ENCODE measurements around the gene DUSP14.
A peak's percentile ranks its signal among the peaks of the same experiment; 100 is the strongest.

DUSP14 gene

DNA sequence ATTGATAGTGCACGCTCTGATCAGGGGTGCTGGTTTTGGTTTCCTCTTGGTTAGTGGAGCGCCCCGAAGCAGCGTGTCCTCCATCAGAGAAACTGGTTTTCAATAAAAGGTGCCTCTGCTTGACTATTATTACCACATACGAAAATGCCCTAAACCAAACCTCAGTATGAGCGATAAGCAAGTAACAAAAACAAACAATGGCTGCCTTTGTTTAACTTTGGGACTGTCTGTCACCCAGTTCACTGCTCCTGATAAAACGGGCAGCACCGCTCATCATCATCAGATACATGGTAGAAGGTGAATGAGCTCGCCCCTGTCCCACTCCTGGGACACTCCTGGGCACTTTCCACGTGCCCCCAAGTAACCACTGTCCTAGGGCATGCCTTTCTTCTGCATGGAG is 24.0 kb downstream of the DUSP14 start:
- DNase-seq (ENCODE audit: low read depth, low spot score) = no peak

DNA sequence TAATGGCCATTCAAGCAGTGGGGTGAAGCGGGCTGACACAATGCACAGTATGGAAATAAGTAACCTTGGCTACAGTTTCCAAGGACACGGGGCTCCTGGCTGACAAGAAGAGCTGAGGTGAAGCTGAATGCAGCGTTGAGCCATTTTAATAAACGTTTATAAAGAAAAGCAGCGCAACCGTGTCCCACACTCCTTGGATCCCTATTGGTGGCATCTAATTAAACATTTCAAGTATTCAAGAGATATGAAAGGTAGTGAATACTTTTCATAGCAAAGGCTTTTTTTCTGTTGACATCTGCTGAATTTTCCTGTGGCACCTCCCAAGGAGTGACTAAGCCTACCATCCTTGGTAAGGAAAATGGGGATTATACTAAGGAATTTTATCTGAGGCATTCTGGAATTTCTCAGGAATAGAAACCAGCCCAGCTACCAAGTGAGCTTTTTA is 26.5 kb downstream of the DUSP14 start:
- peak; percentile 71 for DNase-seq (ENCODE audit: low read depth, low spot score)

DNA sequence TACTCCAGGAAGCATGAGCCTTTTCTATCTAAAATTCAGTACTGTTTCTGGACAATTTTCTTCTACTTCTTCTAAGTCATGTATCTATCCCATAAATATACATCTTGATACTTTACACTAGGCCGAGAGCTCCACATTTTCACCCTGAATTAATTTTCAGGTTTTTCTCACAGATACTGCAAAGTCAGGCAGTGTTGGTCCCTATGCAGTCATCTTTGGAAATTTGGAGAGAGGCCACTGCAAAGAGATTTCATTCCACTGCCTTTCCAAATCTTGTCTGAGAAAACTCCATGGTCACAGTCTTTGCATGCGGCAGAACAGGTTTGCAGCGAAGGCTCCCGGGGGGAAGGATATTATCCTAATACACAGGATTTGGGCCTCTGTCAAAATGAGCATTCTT is 28.2 kb downstream of the DUSP14 start:
- no peak for DNase-seq (ENCODE audit: low read depth, low spot score)

DNA sequence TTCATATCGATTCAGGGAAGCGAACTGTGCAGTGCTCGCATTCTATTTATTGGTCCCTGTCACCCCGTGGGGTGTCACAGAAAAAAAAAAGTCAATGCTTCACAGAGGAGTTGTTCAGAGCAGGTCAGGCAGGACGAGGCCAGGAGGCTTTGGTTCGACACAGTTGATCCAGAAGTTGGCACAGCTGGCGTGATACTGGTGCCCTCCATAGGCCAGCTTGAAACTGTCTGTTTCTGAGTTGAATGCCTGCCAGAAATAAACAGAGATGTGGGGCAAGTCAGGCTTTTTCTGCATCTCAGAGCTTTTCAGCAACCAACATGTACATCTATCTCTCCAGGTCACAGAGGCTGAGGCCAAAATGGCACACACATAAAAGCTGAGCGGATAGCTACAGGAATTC is 29.1 kb downstream of the DUSP14 start:
- DNase-seq (ENCODE audit: low read depth, low spot score) = no peak

DNA sequence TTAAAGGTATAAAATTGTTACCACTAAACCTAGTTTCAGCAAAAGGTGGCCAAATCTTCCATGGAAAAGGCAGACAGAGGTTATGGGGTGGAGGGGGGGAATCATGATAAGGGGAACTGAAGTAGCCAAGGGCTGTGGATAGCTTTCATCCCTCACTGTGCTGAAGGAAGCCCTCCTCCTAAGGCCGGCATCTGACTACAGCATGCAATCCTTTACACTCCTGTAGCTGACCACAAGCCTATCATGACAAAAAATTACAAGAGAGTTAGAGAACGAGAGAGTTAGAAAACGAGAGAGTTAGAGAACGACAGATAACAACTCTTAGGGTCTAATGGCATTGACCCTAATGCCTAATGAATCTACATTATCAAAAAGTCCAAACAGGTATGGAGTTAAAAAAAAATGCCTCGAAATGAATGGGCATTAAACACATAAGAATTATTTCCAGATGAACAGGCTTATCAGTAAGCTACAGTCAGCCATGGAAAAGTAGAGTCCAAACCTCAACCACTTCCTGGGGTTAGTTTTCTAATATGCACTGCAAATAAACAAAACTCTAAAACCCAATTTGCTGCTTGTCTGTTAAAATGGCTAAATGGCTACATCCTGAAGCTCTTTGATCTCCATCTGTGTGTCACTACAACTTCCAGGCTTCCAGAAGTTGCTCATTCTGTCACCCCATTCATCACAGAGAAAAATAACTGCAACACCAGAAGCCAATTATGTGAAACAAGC is 29.7 kb downstream of the DUSP14 start:
- peak; percentile 43 for DNase-seq (ENCODE audit: low read depth, low spot score)

DNA sequence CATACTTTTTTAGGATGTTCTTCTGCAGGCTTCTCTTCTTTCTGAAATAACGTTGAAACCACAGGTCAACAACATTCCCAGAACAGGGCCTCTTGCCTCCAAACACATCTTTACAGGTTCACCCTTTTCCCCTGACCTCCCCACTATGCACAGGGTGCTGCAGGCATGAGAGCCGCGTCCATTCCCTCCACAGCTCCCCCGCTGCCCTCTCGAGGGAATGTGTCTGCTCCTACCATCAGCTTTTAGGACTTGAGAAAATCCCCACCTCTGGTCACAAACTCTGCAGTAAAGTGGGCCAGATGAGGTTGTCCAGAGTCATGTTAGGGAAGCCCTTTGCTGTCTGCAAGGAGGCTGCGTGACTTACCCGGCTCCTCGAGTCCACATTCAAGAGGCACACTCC is 30.5 kb downstream of the DUSP14 start:
- no peak for DNase-seq (ENCODE audit: low read depth, low spot score)

DNA sequence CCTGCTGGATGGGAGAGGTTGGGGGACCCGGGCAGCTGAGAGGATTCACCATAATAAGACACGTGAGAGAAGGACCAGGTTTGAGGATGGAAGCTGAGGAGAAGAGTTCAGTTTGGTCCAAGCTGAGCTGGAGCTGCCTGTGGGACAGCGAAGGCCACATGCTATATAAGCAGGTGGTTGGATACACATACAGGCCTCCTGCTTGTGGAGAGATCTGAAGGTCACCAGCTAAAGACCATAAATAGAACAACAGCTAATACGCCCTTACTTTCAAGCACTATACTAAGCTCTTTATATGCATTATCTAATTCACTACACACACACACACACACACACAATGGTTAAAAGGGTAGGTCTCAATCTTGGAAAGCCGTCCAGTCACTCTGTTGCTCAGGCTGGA is 32.1 kb downstream of the DUSP14 start:
- no peak for DNase-seq (ENCODE audit: low read depth, low spot score)

DNA sequence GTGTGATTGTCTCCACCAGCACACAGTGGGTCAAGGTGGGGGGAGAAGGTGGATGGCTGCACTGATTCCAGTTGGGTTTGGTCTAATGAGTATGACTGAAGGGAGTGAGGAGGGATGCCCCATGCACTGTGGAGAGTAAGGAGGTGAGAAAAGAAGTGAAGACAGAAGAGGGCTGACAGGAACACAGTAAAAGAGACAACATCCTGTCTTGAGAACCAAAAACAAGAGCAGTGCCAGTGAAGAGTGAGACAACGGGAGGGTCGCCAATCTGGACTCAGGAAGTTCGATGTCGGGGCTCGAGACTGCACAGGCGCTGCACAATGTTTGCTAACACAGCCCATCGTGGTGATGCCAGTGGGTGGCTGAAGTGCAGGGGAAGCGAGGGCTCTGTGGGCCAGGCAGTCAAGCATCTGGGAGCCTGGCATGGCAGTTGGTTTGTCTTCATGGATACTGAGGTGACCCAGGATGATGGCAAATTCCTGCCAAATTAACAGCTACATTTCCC is 34.1 kb downstream of the DUSP14 start:
- DNase-seq (ENCODE audit: low read depth, low spot score) = no peak

DNA sequence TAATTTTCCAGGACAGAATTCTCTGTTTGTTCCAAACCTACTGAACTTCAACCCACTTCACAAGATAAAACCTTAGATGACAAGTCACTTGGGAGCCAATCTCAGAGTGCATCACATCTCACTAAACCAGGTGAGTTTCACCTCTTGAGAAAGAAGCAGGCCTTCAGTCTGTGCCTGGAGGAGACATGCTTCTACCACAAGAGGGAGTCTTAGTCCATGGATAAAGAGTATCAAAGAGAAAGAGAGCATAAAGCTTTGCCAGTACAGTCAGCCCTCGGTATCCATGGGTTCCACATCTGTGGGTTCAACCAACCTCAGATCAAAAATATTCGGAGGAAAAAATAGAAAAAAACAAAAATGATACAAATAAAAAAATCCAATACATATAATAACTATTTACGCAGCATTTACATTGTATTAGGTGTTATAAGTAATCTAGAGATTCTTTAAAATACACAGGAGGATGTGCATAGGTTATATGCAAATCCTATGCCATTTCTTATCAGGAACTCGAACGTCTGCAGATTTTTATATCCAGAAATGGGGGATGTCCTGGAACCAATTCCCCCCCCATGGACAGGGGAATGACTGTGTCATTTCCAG is 37.7 kb downstream of the DUSP14 start:
- DNase-seq (ENCODE audit: low read depth, low spot score) = peak; percentile 69

DNA sequence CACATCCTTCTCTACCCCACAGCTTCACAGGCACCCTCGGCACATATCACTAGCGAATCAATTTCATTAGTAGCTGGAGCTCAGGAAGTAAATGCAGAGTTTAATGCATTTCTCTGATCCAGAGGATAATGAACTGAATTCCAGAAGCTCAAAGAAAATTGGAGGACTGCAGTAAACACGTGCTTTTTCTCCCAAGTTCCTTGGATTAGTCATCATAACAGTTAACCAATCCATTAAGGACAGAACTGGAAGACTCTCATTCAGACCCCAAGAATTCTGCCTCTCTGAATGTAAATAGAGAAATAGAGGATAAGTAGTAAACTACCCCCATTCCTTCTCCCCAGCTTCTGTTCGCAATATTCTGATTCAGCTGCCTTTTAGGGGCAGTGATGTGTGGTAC is 40.7 kb downstream of the DUSP14 start:
- DNase-seq (ENCODE audit: low read depth, low spot score) = peak; percentile 20

DNA sequence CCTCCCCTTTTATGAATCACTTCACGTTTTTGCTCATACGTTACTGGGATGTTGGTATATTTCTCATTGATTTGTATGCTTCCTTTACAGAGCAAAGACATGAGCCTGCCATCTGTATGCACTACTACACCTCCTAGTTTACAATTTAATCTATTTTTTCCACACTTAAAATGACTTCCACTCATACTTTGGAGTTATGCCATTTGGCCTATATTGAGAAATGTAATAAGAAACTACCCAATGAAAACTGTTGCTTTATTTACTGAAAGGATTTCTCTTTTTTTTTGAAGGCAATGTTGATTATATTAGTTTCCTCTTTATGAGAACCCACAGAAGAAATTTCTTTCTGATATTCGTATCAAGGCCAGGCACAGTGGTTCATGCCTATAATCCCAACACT is 43.1 kb downstream of the DUSP14 start:
- no peak for DNase-seq (ENCODE audit: low read depth, low spot score)

DNA sequence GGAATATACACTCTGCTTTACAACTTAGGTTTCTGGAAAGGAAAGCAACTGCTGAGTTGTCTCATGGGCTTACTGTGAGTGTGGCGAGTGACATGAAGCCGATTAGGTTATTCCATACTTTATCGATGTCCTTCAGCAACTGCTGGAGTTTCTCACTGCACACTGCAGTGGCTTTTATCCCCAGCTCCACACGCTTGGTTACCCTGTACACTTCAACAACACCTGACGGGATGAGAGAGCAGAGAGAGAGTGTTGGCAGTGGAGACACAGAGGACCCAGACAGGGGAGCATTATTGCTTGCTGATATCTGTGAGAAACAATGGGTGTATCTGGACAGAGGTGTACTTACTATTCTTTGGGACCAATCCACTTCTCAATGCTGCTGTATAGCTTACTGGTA is 46.2 kb downstream of the DUSP14 start:
- DNase-seq (ENCODE audit: low read depth, low spot score) = no peak

DNA sequence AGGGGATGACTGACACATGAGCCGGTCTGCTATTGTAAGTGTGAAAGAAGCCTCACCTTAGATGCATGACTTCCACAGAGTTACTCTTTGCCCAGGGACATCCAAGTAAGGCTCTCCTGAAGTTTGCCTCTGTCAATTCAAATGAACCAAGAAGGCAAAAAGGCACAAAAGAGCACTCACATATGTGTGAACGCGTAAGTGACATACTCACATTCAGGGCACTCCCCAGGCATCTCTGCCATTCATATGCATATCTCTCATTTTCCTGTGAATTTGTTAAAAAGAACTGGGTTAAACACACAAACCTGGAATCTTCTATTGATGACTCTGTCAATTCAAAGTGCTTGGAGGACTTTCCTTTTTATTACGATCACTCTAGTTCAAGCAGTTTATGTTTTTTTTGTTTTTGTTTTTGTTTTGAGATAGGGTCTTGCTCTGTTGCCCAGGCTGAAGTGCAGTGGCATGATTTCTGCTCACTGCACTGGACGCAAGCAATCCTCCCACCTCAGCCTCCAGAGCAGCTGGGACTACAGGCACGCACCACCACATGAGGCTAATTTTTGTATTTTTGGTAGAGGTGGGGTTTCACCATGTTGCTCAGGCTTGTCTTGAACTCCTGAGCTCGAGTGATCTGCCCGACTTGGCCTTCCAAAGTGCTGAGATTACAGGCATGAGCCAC is 49.4 kb downstream of the DUSP14 start:
- DNase-seq (ENCODE audit: low read depth, low spot score) = no peak

DNA sequence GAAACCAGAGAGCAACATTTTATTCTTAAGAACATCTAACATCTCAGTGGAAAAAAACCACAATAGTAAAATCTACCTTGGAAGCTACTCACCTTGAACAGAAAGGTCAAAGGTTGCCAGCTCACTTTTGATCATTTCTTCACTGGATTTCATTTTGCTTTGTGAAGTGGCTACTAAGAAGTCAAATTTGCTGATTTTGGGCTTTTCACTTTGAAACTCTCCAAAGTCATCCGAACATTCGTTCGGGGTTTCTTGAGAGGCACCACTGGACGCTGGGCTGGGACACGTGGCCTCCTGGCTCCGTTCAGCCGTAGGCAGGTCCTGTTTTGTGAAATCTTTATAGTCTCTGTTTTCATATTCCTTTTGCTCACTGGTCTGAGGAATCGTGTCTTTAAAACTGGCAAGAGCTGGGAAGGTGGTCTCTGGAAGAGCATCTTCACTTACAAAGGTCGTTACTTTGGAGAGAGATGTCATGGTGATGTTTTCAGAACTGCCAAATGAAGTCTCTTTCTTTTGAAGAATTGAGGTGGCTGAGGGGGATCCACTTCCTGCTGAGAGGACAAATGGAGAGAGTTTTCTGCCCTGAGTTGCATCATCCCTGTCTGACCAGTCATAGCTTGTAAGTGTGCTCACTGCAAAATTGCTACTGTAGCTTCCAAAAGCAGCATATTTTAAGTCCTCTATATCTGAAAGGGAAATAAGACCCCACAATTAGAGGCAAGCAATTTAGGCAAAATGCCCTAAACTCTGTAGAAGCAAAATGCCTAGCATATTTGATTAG is 52.4 kb downstream of the DUSP14 start:
- peak; percentile 26 for DNase-seq (ENCODE audit: low read depth, low spot score)

DNA sequence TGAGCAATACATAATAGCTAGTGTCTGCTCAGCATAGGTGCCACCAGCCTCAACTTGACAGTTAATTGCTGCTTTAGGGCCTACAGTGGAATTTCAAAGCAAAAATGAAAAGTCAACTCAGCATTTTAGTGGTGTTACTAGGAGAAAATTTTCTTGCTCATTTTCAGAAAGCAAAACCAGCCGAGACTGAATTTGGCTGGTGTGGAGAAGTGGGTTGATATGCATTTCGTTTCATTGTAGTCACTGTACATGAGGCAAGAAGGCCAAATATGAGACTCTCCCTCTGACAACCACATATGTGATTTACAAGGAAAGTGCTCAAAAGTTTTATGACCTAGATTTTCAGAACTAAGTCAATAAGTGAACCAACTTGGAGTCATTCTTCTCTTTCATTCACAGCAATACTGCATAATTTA is 54.0 kb downstream of the DUSP14 start:
- no peak for DNase-seq (ENCODE audit: low read depth, low spot score)

DNA sequence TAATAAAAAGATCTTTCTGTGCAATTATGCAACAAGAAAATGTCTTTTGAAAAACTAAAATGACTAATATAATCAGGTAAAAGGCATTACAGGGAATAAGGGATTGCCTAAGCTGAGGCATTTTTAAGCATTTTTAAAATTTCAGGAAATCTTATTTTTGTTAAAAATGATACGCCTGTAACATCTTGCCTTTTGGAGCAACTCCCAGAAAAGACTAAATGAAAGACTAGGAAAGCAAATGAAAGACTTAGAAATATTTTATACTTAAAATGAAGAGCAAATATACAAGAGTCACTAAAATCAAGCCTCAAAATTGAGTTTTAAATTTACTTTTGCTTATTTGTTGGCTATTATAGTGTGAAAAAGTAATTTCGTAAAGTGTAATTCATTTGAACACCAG is 55.8 kb downstream of the DUSP14 start:
- no peak for DNase-seq (ENCODE audit: low read depth, low spot score)

DNA sequence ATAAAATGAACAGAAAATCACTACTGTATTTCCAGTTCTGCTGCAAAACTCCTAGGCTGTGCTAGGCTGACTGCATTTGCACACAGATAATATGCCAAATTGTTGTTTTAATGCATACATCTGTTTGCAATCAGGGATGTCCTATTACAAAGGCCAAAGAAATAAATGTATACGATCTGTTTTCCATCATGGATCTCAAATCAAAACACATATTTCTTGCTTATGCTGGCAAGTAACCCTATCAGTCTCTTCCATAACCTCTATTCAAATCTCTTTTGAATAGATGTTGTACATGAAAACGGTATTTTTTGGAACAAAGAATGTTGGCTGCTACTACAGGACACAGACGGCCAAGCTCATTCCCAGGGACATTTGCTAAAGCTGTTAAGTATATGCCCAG is 56.6 kb downstream of the DUSP14 start:
- no peak for DNase-seq (ENCODE audit: low read depth, low spot score)

DNA sequence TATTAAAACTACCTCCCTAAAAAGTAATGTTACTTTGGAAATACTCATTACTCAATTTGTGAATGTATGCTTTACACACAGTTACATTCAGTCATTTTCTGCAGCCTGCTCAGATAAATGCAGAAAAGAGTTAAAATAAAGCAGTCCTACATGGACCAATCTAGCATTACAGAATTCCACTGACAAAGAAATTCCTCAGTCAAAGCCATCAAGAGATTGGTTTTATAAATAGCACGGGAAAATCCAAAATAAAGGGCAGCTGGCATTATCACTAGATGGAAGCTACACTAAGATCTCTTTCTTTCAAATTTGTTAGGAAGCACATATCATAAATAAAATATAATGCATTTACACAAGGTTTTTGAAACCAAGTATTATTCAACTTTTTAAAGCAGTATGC is 58.3 kb downstream of the DUSP14 start:
- no peak for DNase-seq (ENCODE audit: low read depth, low spot score)

DNA sequence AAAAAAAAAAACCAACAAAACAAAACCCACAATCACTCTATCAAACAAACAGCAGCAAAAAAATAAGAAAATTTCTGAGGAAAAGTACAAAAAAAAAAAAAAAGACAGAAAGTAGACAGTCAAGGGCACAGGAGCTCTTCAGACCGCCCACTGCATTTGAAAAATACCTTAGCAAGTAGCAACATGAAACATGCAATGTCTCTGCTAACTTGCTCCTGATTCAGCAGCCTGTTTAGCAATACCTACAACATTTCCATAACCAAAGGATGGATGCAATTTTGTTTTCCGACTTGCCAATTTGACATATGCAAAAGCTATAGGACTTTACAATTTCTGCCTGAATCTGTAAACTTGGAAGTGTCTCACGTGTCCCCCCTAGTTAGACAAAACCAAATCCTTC is 62.1 kb downstream of the DUSP14 start:
- no peak for DNase-seq (ENCODE audit: low read depth, low spot score)

DNA sequence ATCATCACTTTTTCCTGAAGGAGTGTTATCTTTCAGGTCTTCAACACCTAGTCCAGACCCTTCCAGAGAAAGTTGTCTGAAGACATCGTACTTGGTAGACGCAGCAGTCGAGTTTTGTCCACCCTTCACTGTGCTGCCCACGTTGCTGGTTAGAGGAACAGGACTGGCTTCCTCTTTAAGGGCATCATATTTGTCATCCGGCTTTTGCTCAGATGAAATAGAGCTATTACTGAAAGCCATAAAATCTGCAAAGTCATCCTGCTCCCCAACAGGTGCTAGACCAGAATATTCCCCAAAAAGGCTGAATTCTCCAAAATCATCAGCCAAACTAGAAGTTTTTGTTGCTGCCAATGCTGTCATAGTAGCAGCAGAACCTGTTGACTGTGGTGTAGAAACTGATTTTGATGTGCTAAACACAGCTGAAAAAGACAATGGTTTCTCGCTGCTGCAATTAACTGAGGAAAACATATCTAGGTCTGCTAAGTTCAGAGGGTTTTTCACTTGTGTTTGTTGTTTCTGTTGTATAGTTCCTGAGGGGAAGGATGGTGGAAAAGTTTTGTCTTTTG is 63.8 kb downstream of the DUSP14 start:
- DNase-seq (ENCODE audit: low read depth, low spot score) = no peak

DNA sequence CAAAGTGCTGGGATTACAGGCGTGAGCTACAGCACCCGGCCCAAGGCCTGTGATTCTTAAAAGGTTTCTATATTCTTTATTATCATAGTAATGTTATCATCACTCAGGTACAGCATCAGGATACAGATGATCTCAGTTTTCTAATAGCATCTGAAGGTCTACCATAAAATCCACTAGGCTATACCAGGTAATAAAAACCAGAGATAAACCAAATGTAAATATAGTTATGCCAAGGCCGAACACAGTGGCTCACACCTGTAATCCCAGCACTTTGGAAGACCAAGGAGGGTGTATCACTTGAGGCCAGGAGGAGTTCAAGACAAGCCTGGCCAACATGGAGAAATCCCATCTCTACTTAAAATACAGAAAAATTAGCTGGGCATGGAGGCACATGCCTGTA is 65.7 kb downstream of the DUSP14 start:
- DNase-seq (ENCODE audit: low read depth, low spot score) = no peak

DNA sequence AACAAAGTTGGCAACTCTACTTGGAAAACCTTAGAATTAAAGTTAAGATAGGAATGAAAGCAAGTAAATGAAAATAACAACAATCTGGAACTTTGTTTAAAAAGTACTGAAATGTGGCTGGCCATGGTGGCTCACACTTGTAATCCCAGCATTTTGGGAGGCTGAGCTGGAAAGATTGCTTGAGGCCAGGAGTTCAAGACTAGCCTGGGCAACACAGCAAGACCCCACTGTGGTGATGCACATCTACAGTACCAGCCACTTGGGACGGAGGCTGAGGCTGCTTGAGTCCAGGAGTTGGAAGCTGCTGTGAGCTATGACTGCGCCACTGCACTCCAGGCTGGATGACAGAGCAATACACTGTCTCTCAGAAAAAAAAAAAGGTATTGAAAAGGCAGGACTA is 67.8 kb downstream of the DUSP14 start:
- no peak for DNase-seq (ENCODE audit: low read depth, low spot score)

All from astrocyte of the hippocampus (primary cell).